HEK293 (cell line): ENCODE measurements around the gene NFATC3.

ENCODE experiments used
- CTCF ChIA-PET: fragments of 350-600 bp; formaldehyde crosslinking; extraction: SDS; loops from one replicate; lab custom pipeline; 2021; ENCODE audit warnings: antibody characterized with exemption; lab: Yijun Ruan, JAX
- POLR2A ChIA-PET: fragments of 300-600 bp; formaldehyde crosslinking; extraction: SDS; loops from one replicate; lab custom pipeline; 2020; ENCODE audit warnings: antibody characterized with exemption, inconsistent platforms; lab: Yijun Ruan, JAX
- H3K27ac ChIP-seq: fragments of 200-500 bp; sonication (Bioruptor generic); 2 replicates; pipeline ENCODE4 v1.5.1; 2014; ENCODE audit warnings: low read depth, low read length, control low read depth, inconsistent platforms; ENCODE audit errors: extremely low read depth
- H3K36me3 ChIP-seq, 2 experiments: fragments of 200-500 bp in 1 of 2; sonication (Bioruptor generic) in 1 of 2; 1 replicate in 1 of 2; 2 replicates in 1 of 2; pipeline ENCODE4 v1.5.1; 2014 to 2017; ENCODE audit warnings: inconsistent platforms in 2 of 2, low read length in 2 of 2; ENCODE audit not compliant: control insufficient read depth in 2 of 2, insufficient read depth in 1 of 2
- H3K4me1 ChIP-seq: fragments of 200-500 bp; sonication (Bioruptor generic); 2 replicates; pipeline ENCODE4 v1.5.1; 2014; ENCODE audit warnings: mild to moderate bottlenecking, low read length, inconsistent platforms; ENCODE audit not compliant: control insufficient read depth, insufficient read depth
- H3K4me3 ChIP-seq: 2 replicates; pipeline ENCODE4 v1.5.1; 2011; ENCODE audit warnings: low read depth, mild to moderate bottlenecking, control low read depth, low read length, moderate library complexity
- H3K9me3 ChIP-seq: fragments of 200-500 bp; sonication (Bioruptor generic); 2 replicates; pipeline ENCODE4 v1.5.1; 2014; ENCODE audit warnings: low read depth, low read length, inconsistent platforms; ENCODE audit not compliant: control insufficient read depth, insufficient read depth
- EGR2 ChIP-seq: fragments of 450-650 bp; formaldehyde crosslinking; IDR thresholded peaks from 2 replicates; pipeline ENCODE4 v1.5.1; 2016; ENCODE audit warnings: low read depth, missing biosample characterization, missing genetic modification characterization
- FEZF1 ChIP-seq: fragments of 450-650 bp; formaldehyde crosslinking; IDR thresholded peaks from 2 replicates; pipeline ENCODE4 v1.5.1; 2016; ENCODE audit warnings: missing biosample characterization, missing genetic modification characterization
- OVOL3 ChIP-seq: fragments of 450-650 bp; formaldehyde crosslinking; IDR thresholded peaks from 2 replicates; pipeline ENCODE4 v1.5.1; 2016; ENCODE audit warnings: missing biosample characterization, missing genetic modification characterization
- PRDM10 ChIP-seq: fragments of 450-650 bp; formaldehyde crosslinking; IDR thresholded peaks from 2 replicates; pipeline ENCODE4 v1.5.1; 2016; ENCODE audit warnings: missing biosample characterization, missing genetic modification characterization
- PRDM2 ChIP-seq: fragments of 450-650 bp; formaldehyde crosslinking; IDR thresholded peaks from 2 replicates; pipeline ENCODE4 v1.5.1; 2016; ENCODE audit warnings: missing biosample characterization, missing genetic modification characterization, borderline replicate concordance
- SCRT1 ChIP-seq: fragments of 450-650 bp; formaldehyde crosslinking; IDR thresholded peaks from 2 replicates; pipeline ENCODE4 v1.5.1; 2016; ENCODE audit warnings: missing biosample characterization, missing genetic modification characterization, borderline replicate concordance
- SCRT2 ChIP-seq: fragments of 450-650 bp; formaldehyde crosslinking; IDR thresholded peaks from 2 replicates; pipeline ENCODE4 v1.5.1; 2016; ENCODE audit warnings: missing biosample characterization, missing genetic modification characterization
- ZBTB1 ChIP-seq: fragments of 450-650 bp; formaldehyde crosslinking; IDR thresholded peaks from 2 replicates; pipeline ENCODE4 v1.5.1; 2016; ENCODE audit warnings: missing biosample characterization, missing genetic modification characterization
- ZBTB44 ChIP-seq: fragments of 450-650 bp; IDR thresholded peaks from 2 replicates; pipeline ENCODE4 v1.5.1; 2018; ENCODE audit warnings: missing biosample characterization, mild to moderate bottlenecking, missing genetic modification characterization
- ZNF174 ChIP-seq: fragments of 450-650 bp; formaldehyde crosslinking; IDR thresholded peaks from 2 replicates; pipeline ENCODE4 v1.5.0; 2017; ENCODE audit warnings: missing biosample characterization, mild to moderate bottlenecking, missing genetic modification characterization
- ZNF18 ChIP-seq: fragments of 450-650 bp; formaldehyde crosslinking; IDR thresholded peaks from 2 replicates; pipeline ENCODE4 v1.5.1; 2016; ENCODE audit warnings: missing biosample characterization, missing genetic modification characterization
- ZNF202 ChIP-seq: fragments of 450-650 bp; formaldehyde crosslinking; IDR thresholded peaks from 2 replicates; pipeline ENCODE4 v1.5.1; 2016; ENCODE audit warnings: missing biosample characterization, missing genetic modification characterization, borderline replicate concordance
- ZNF324 ChIP-seq: fragments of 450-650 bp; formaldehyde crosslinking; IDR thresholded peaks from 2 replicates; pipeline ENCODE4 v1.5.1; 2016; ENCODE audit warnings: missing biosample characterization, missing genetic modification characterization
- ZNF354C ChIP-seq: fragments of 450-650 bp; formaldehyde crosslinking; IDR thresholded peaks from 2 replicates; pipeline ENCODE4 v1.5.1; 2016; ENCODE audit warnings: missing biosample characterization, missing genetic modification characterization, low read depth, borderline replicate concordance
- ZNF366 ChIP-seq: fragments of 450-650 bp; formaldehyde crosslinking; conservative IDR thresholded peaks from 2 replicates; pipeline ENCODE4 v1.5.1; 2016; ENCODE audit warnings: missing biosample characterization, missing genetic modification characterization
- ZNF600 ChIP-seq: fragments of 450-650 bp; formaldehyde crosslinking; IDR thresholded peaks from 2 replicates; pipeline ENCODE4 v1.5.1; 2016; ENCODE audit warnings: missing biosample characterization, missing genetic modification characterization
- ZNF623 ChIP-seq: fragments of 450-650 bp; formaldehyde crosslinking; IDR thresholded peaks from 2 replicates; pipeline ENCODE4 v1.5.1; 2016; ENCODE audit warnings: missing biosample characterization, missing genetic modification characterization
- ZNF658 ChIP-seq: fragments of 450-650 bp; formaldehyde crosslinking; IDR thresholded peaks from 2 replicates; pipeline ENCODE4; 2016; ENCODE audit warnings: missing biosample characterization, missing genetic modification characterization
- ZNF664 ChIP-seq: fragments of 450-650 bp; formaldehyde crosslinking; IDR thresholded peaks from 2 replicates; pipeline ENCODE4 v1.5.1; 2016; ENCODE audit warnings: missing biosample characterization, missing genetic modification characterization
- ZNF707 ChIP-seq: fragments of 450-650 bp; formaldehyde crosslinking; IDR thresholded peaks from 2 replicates; pipeline ENCODE4 v1.5.1; 2016; ENCODE audit warnings: missing biosample characterization, missing genetic modification characterization

The NFATC3 gene

GRCh38 chr16:68202091-68202519 is 116.9 kb downstream of the NFATC3 start:
- POLR2A ChIA-PET = no interaction called here
- Histone ChIP-seq H3K4me3 (no peak overlapping the region), H3K9me3 (no peaks in the 10 kb centered on the region), H3K4me1 (no peaks in the 10 kb centered on the region), H3K27ac (no peak overlapping the region), H3K36me3 (no peaks in the 10 kb centered on the region; a peak in 1 of 3 replicates)
- TF ChIP-seq FEZF1 (tag by site-specific recombination) = peak; percentile 36; the same call in 1 of the 2 replicates
- TF ChIP-seq SCRT2 (tag by site-specific recombination) = peak; percentile 48; the same call in 1 of the 2 replicates
- no peak for TF ChIP-seq ZNF202
- 0 out of 2 replicates have a peak, but pooled peaks have one; percentile 32 for TF ChIP-seq ZNF600
- TF ChIP-seq ZBTB44 (tag by site-specific recombination) = peak; percentile 94
- TF ChIP-seq SCRT1 = 0 out of 2 replicates have a peak, but pooled peaks have one; percentile 16
- no peak for TF ChIP-seq PRDM2 (tag by site-specific recombination)
- TF ChIP-seq ZNF18 (tag by site-specific recombination) = no peak
- CTCF ChIA-PET = no interaction called here

GRCh38 chr16:68206245-68206644 is 121.1 kb downstream of the NFATC3 start:
- H3K4me3 ChIP-seq = no peak overlapping the region
- H3K36me3 ChIP-seq = no peaks in the 10 kb centered on the region; a peak in 1 of 3 replicates
- TF ChIP-seq ZNF623 (tag by site-specific recombination) = no peak
- no peaks in the 10 kb centered on the region for H3K4me1 ChIP-seq
- ChIA-PET CTCF (no interaction called here), POLR2A (no interaction called here)
- no peak overlapping the region for H3K27ac ChIP-seq
- H3K9me3 ChIP-seq = no peaks in the 10 kb centered on the region

GRCh38 chr16:68214726-68215125 is 129.6 kb downstream of the NFATC3 start:
- H3K9me3 ChIP-seq = no peaks in the 10 kb centered on the region
- H3K4me3 ChIP-seq = no peak overlapping the region
- POLR2A ChIA-PET = no interaction called here
- H3K27ac ChIP-seq = no peak overlapping the region
- TF ChIP-seq OVOL3 (tag by site-specific recombination) (no peak), ZBTB1 (tag by site-specific recombination) (no peak), EGR2 (tag by site-specific recombination) (no peak), ZNF354C (tag by site-specific recombination) (no peak), ZNF658 (tag by site-specific recombination) (no peak), ZNF664 (tag by site-specific recombination) (no peak), ZNF707 (no peak), PRDM10 (tag by site-specific recombination) (no peak), ZNF366 (tag by site-specific recombination) (no peak), ZNF174 (tag by site-specific recombination) (no peak), ZNF324 (tag by site-specific recombination) (no peak)
- H3K36me3 ChIP-seq = peaks cover 0 to 3% of the 10 kb centered on the region in 2 experiments; a peak in 2 of 3 replicates
- CTCF ChIA-PET = no interaction called here
- H3K4me1 ChIP-seq = no peaks in the 10 kb centered on the region
